Gastroesophageal sphincter (tissue), 3 donors: ENCODE results near the gene FOXL2NB.

Experiments
- CTCF ChIP-seq, 4 experiments: fragments of 200-600 bp in 2 of 4; fragments of 450-650 bp in 2 of 4; sonication (generic) in 1 of 4; IDR thresholded peaks; one replicate each; pipeline ENCODE4 v1.5.1; 2017 to 2019; ENCODE audit warnings: antibody characterized with exemption in 4 of 4, mild to moderate bottlenecking in 2 of 4, moderate library complexity in 2 of 4
- EP300 ChIP-seq: sonication (generic); formaldehyde crosslinking; IDR thresholded peaks from one replicate; pipeline ENCODE4 v1.6.1; 2017; ENCODE audit warnings: antibody characterized with exemption, mild to moderate bottlenecking
- POLR2A ChIP-seq, 2 donors: fragments of 450-650 bp; IDR thresholded peaks; one replicate each; pipeline ENCODE4 v1.6.1; 2017; ENCODE audit warnings: antibody characterized with exemption in 2 of 2, mild to moderate bottlenecking in 2 of 2, moderate library complexity in 1 of 2
- POLR2AphosphoS5 ChIP-seq: sonication (generic); formaldehyde crosslinking; IDR thresholded peaks from one replicate; pipeline ENCODE4 v1.6.1; 2017; ENCODE audit warnings: antibody characterized with exemption

DNA sequence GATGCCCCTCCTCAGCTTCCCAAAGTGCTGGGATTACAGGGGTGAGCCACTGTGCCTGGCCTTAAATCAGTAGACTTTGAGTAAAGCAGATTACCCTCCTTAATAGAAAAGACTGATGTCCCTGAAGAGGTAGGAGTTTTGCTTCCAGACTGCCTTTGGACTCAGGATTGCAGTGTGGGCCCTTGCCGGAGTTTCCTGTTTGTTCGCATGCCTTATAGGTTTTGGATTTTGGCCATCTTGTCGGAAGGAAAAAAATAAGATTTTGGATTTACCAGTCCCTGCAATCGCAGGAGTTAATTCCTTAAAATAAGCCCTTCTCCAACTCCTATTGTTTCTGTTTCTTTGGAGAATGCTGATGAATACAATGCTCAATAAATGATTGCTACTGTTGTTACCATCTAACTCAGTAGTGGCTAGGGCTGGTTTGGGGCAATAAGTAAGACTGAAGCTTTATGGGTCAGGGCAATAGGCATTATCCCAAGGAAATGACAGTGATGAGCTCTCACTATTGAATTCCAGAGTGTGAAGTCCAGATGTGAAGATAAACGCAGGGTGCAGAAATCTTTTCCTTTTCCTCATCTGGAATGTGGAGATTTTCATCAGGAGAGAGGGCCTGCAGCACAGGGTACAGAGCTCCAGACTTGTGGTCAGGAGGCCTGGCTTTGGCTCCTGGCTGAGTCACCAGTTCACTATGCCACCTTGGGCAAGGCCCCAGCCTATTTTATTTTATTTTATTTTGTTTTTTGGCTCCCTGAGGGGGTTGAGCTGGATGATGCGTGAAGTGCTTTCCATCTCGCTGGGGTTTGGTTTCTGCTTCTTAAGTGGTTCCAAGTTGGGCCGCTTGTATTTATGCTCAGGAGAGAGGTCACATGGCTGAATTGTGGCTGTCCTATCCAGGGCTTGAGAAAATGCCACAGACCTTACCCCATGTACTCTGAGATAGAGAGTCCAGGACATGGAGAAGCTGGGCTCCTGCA is 25.4 kb upstream of the FOXL2NB start:
- TF ChIP-seq CTCF (IDR thresholded peaks at IDR 0.05) (no peak), POLR2A (IDR thresholded peaks at IDR 0.05) (no peak), POLR2AphosphoS5 (no peak), EP300 (no peak)
